Adrenal gland (tissue), 12 donors: ENCODE data around the gene PPP2R3C. TPM values are rescaled to one million over a fixed set of nuclear protein-coding genes. Genes with fewer than 3 reads are reported as not detected.

Experiments used
- DNase-seq, 7 donors: peaks; one replicate each; pipeline ENCODE4 v3.0.0-alpha.2; 2019 to 2020
- H3K27ac ChIP-seq, 5 donors: fragments of 200-600 bp; sonication (generic) in 4 of 5; 1 replicate in 3 of 5; 2 replicates in 2 of 5; pipeline versions ENCODE4 v1.5.1 to v1.8.0; 2016 to 2020; ENCODE audit warnings: mild to moderate bottlenecking in 1 of 5
- H3K27me3 ChIP-seq: fragments of 200-600 bp; 2 replicates; pipeline ENCODE4 v1.8.0; 2021
- H3K36me3 ChIP-seq, 2 donors: fragments of 200-600 bp; replicated peaks in 1 of 2; 1 replicate in 1 of 2; 2 replicates in 1 of 2; pipeline versions ENCODE4 v1.5.1 to v1.8.0; 2018 to 2022
- H3K4me1 ChIP-seq, 2 donors: fragments of 200-600 bp; replicated peaks in 1 of 2; 1 replicate in 1 of 2; 2 replicates in 1 of 2; pipeline versions ENCODE4 v1.5.1 to v1.8.0; 2018 to 2021
- H3K4me3 ChIP-seq, 4 donors: fragments of 200-600 bp; sonication (generic) in 3 of 4; one replicate each; pipeline ENCODE4 v1.5.1; 2016 to 2018
- H3K9me3 ChIP-seq, 3 donors: fragments of 200-600 bp; sonication (generic) in 1 of 3; replicated peaks in 1 of 3; 1 replicate in 2 of 3; 2 replicates in 1 of 3; pipeline versions ENCODE4 v1.5.1 to v1.8.0; 2016 to 2021
- POLR2A ChIP-seq, 2 donors: fragments of 450-650 bp; IDR thresholded peaks; one replicate each; pipeline ENCODE4 v1.6.1; 2017; ENCODE audit warnings: antibody characterized with exemption in 2 of 2, mild to moderate bottlenecking in 2 of 2, moderate library complexity in 1 of 2
- WGBS, 4 donors: extraction: QIAGEN DNeasy Blood & Tissue Kit in 2 of 4; methylation state at CpG; one replicate each; pipeline versions ENCODE4 v1.1.5 to v1.1.7; 2013 to 2017; 5-methylcytosine and 5-hydroxymethylcytosine counted together
- intact Hi-C, 2 donors: fragments of 100-400 bp; cut with DNase I; formaldehyde crosslinking; loops; one replicate each; pipeline versions ENCODE4 v1.14.1 to v1.15.0; 2022 to 2023
- polyA plus RNA-seq, 3 donors: library from polyadenylated mRNA; stranded (reverse); fragments of 200-250 nt in 2 of 3; fragments of 350-450 nt in 1 of 3; fragmentation: Illumina TruSeq in 1 of 3; extraction: RNeasy Lipid Tissue Mini Kit (QIAGEN cat#74804) in 1 of 3; gene quantifications; one replicate each; pipeline ENCODE4 v1.2.3, GENCODE V29; 2013 to 2014
- total RNA-seq, 9 donors: library from RNA; depleted of rRNA in 4 of 9; stranded (reverse); fragments of >200 nt in 4 of 9; fragments of 120-200 nt in 1 of 9; fragmentation: NEBNext Ultra II Directional in 1 of 9; extraction: Animal tissue kit (Norgen Biotek cat#: 25700) in 1 of 9; gene quantifications; one replicate each; pipeline versions ENCODE4 v1.1.0 to v1.2.4, GENCODE V29; 2013 to 2023
- TF ChIP-seq, protein P1 (sequence below), 6 experiments: fragments of 450-650 bp in 4 of 6; fragments of 200-600 bp in 2 of 6; sonication (generic) in 1 of 6; IDR thresholded peaks; 1 replicate in 5 of 6; 2 replicates in 1 of 6; pipeline versions ENCODE4 v1.5.1 to v1.8.0; 2016 to 2021; ENCODE audit warnings: antibody characterized with exemption in 6 of 6, mild to moderate bottlenecking in 2 of 6, moderate library complexity in 1 of 6
- donor health status: healthy with polysubstance abuse.
- donor health status: Bipolar disorder and iron deficiency.
- donor health status: DM: yes; HTN: yes; CAD: no.
- donor health status: DM: no; HTN: no; CAD: no.
- donor health status: DM: no; HTN: no; CAD: no.
- donor health status: DM: yes; HTN: yes; CAD: no.

Gene PPP2R3C
- total and polyA plus RNA-seq, 12 donors: 14.4 to 70.5 (median 31.5) TPM

DNA sequence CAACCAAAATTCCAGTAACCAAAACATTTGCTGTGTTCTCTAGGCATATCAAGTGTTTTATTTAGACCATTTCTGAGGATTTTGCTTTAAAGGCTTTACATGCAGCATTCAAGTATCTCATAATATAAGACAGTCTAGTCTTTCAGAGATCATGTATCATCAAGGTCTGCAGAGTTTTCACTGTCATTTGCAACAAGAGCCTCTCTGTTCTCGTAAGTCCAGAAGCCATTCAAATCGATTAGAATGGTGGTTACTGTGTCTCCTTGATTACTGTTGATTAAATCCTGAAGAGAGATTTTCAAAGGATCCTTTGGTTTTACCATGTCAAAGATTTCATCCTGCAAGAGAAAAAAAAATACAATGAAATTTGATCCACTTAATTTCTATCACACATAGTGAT lies 36.3 kb downstream of the PPP2R3C start:
- WGBS, 4 donors: 87 to 90% (median 89%) methylated on average over 2 of the region's 2 CpGs
- H3K4me1 ChIP-seq: no peaks in the 10 kb centered on the region
- H3K4me3 ChIP-seq: no peak overlapping the region
- no peak for DNase-seq
- H3K27ac ChIP-seq: no peak overlapping the region
- H3K9me3 ChIP-seq: no peaks in the 10 kb centered on the region
- peaks cover 0 to 61% of the 10 kb centered on the region in 2 donors for H3K36me3 ChIP-seq
- intact Hi-C loops: no loop called here
- no peak for TF ChIP-seq POLR2A (IDR thresholded peaks at IDR 0.05)
- TF ChIP-seq, protein P1, sequence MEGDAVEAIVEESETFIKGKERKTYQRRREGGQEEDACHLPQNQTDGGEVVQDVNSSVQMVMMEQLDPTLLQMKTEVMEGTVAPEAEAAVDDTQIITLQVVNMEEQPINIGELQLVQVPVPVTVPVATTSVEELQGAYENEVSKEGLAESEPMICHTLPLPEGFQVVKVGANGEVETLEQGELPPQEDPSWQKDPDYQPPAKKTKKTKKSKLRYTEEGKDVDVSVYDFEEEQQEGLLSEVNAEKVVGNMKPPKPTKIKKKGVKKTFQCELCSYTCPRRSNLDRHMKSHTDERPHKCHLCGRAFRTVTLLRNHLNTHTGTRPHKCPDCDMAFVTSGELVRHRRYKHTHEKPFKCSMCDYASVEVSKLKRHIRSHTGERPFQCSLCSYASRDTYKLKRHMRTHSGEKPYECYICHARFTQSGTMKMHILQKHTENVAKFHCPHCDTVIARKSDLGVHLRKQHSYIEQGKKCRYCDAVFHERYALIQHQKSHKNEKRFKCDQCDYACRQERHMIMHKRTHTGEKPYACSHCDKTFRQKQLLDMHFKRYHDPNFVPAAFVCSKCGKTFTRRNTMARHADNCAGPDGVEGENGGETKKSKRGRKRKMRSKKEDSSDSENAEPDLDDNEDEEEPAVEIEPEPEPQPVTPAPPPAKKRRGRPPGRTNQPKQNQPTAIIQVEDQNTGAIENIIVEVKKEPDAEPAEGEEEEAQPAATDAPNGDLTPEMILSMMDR (IDR thresholded peaks at IDR 0.05): no peak
- no peaks in the 10 kb centered on the region for H3K27me3 ChIP-seq

DNA sequence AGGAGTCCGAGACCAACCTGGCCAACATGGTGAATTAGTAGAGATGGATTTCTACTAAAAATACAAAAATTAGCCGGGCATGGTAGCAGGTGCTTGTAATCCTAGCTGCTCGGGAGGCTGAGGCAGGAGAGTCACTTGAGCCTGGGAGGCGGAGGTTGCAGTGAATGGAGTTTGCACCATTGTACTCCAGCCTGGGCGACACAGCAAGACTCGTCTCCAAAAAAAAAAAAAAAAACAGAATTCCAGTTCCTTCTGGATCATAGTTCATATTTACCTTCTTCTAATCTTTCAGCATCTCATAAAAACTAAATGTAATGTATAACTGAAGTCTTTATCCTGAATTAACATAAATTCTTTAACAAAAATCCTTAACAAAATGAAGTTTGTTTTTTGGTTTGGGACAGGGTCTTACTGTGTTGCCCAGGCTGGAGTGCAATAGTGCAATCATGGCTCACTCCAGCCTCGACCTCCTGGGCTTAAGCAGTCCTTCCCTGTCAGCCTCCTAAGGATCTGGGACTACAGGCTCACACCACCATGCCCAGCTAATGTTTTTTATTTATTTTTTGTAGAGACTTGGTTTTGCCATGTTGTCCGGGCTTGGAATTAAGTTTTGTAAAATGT lies 38.1 kb downstream of the PPP2R3C start:
- intact Hi-C loops: no loop called here
- H3K9me3 ChIP-seq: no peaks in the 10 kb centered on the region
- no peak overlapping the region for H3K4me3 ChIP-seq
- H3K36me3 ChIP-seq: peaks cover 0 to 72% of the 10 kb centered on the region in 2 donors
- no peak for DNase-seq
- 94 to 97% (median 95%) methylated on average over 8 of the region's 8 CpGs for WGBS, 4 donors
- no peak overlapping the region for H3K27ac ChIP-seq
- H3K27me3 ChIP-seq: no peaks in the 10 kb centered on the region
- TF ChIP-seq, protein P1 (IDR thresholded peaks at IDR 0.05): no peak
- no peak for TF ChIP-seq POLR2A (IDR thresholded peaks at IDR 0.05)
- H3K4me1 ChIP-seq: no peaks in the 10 kb centered on the region

DNA sequence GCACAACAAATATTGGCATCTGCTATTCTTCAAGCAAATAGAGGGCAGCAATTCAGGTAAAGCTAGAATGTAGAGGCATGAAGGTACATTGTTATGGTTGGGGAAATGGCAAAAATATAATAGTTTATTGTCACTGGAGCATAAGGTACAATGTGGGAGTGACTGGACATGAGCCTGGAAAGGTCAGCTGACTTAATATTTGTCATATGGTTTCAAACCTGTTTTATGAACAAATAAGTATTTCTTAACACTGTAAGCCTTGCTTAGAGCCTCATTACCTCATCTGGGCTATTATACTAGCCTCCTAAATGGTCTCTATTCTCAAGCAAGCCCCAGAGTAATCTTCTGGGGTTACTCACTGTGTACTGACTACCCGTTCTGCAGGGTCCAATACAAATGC lies 42.0 kb downstream of the PPP2R3C start:
- intact Hi-C loops: no loop called here
- H3K27ac ChIP-seq: no peak overlapping the region
- H3K36me3 ChIP-seq: peaks cover 0 to 59% of the 10 kb centered on the region in 2 donors
- whole genome bisulfite sequencing, 4 donors: 82 to 97% (median 96%) methylated on average over 1 of the region's 1 CpG
- no peaks in the 10 kb centered on the region for H3K27me3 ChIP-seq
- no peak for DNase-seq
- H3K4me3 ChIP-seq: no peak overlapping the region
- H3K4me1 ChIP-seq: no peaks in the 10 kb centered on the region
- no peaks in the 10 kb centered on the region for H3K9me3 ChIP-seq
- TF ChIP-seq, protein P1 (IDR thresholded peaks at IDR 0.05): no peak
- TF ChIP-seq POLR2A (IDR thresholded peaks at IDR 0.05): no peak

DNA sequence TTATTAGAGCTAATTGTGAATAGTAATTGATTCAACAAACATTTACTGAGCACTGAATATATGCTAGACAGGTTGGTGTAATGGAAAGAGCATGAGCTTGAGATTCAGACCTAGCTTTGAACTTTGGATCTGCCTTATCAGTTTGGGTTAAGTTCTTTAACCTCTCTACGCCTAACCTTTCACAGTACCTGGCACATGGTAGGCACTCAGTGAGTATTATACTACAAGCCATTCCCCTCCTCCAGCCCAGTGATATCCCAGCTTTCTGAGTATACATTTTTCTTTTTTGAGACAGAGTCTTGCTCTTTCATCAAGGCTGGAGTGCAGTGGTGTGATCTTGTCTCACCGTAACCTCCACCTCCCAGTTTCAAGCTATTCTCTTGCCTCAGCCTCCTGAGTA lies 43.7 kb downstream of the PPP2R3C start:
- H3K36me3 ChIP-seq: peaks cover 0 to 47% of the 10 kb centered on the region in 2 donors
- H3K4me3 ChIP-seq: no peak overlapping the region
- no peaks in the 10 kb centered on the region for H3K9me3 ChIP-seq
- intact Hi-C loops: no loop called here
- no peaks in the 10 kb centered on the region for H3K27me3 ChIP-seq
- no peak for TF ChIP-seq POLR2A (IDR thresholded peaks at IDR 0.05)
- TF ChIP-seq, protein P1 (IDR thresholded peaks at IDR 0.05): no peak
- no peaks in the 10 kb centered on the region for H3K4me1 ChIP-seq
- H3K27ac ChIP-seq: no peak overlapping the region
- DNase-seq: no peak
- 96 to 98% (median 97%) methylated on average over 2 of the region's 2 CpGs for WGBS, 4 donors
